ENCODE data around the gene RRBP1.

The RRBP1 gene

GRCh38 chr20:17682103-17682888, at the start of gene RRBP1:
TSS of gene RRBP1 (minus strand) at chr20:17682242. CDS start at chr20:17660507, 21,735 bp downstream.
- H3K9me3 ChIP-seq (ENCODE audit: control insufficient read depth, low read depth, low read length): no peaks in the 10 kb centered on the region
- H3K9ac ChIP-seq (ENCODE audit: low read length): peak within 1 kb of the TSS; percentile 26
- no peaks in the 10 kb centered on the region for H3K27me3 ChIP-seq (ENCODE audit: control insufficient read depth, insufficient read depth, low read length)
- H3K4me1 ChIP-seq (ENCODE audit: control insufficient read depth, low read depth, low read length): peaks cover 13% of the 10 kb centered on the region
- H3K27ac ChIP-seq (ENCODE audit: low read length): no peak within 1 kb of the TSS
- peaks cover 4% of the 10 kb centered on the region for H3K36me3 ChIP-seq (ENCODE audit: control insufficient read depth, low read depth, low read length)
- H3K4me3 ChIP-seq (ENCODE audit: low read length): peak within 1 kb of the TSS; percentile 71

- Histone ChIP-seq H3K4me1 (ENCODE audit: control insufficient read depth, low read depth, low read length) (no peaks in the 10 kb centered on the region), H3K27me3 (ENCODE audit: control insufficient read depth, insufficient read depth, low read length) (no peaks in the 10 kb centered on the region), H3K36me3 (ENCODE audit: control insufficient read depth, low read depth, low read length) (no peaks in the 10 kb centered on the region), H3K9ac (ENCODE audit: low read length) (no peak overlapping the region), H3K27ac (ENCODE audit: low read length) (no peak overlapping the region), H3K9me3 (ENCODE audit: control insufficient read depth, low read depth, low read length) (no peaks in the 10 kb centered on the region), H3K4me3 (ENCODE audit: low read length) (no peak overlapping the region)
Measured at GRCh38 chr20:17731233-17731632, 49.2 kb upstream of the RRBP1 start.

GRCh38 chr20:17730071-17730470, 48.0 kb upstream of the RRBP1 start:
- Histone ChIP-seq H3K27me3 (ENCODE audit: control insufficient read depth, insufficient read depth, low read length) (no peaks in the 10 kb centered on the region), H3K9me3 (ENCODE audit: control insufficient read depth, low read depth, low read length) (no peaks in the 10 kb centered on the region), H3K36me3 (ENCODE audit: control insufficient read depth, low read depth, low read length) (no peaks in the 10 kb centered on the region), H3K9ac (ENCODE audit: low read length) (no peak overlapping the region), H3K4me1 (ENCODE audit: control insufficient read depth, low read depth, low read length) (no peaks in the 10 kb centered on the region), H3K4me3 (ENCODE audit: low read length) (no peak overlapping the region), H3K27ac (ENCODE audit: low read length) (no peak overlapping the region)

- Histone ChIP-seq H3K27ac (ENCODE audit: low read length) (no peak overlapping the region), H3K36me3 (ENCODE audit: control insufficient read depth, low read depth, low read length) (no peaks in the 10 kb centered on the region), H3K9ac (ENCODE audit: low read length) (no peak overlapping the region), H3K27me3 (ENCODE audit: control insufficient read depth, insufficient read depth, low read length) (no peaks in the 10 kb centered on the region), H3K4me1 (ENCODE audit: control insufficient read depth, low read depth, low read length) (no peaks in the 10 kb centered on the region), H3K4me3 (ENCODE audit: low read length) (no peak overlapping the region), H3K9me3 (ENCODE audit: control insufficient read depth, low read depth, low read length) (no peaks in the 10 kb centered on the region)
Measured at GRCh38 chr20:17728074-17728473, 46.0 kb upstream of the RRBP1 start.

- H3K4me3 ChIP-seq (ENCODE audit: low read length): no peak overlapping the region
- H3K9ac ChIP-seq (ENCODE audit: low read length): no peak overlapping the region
- no peaks in the 10 kb centered on the region for H3K36me3 ChIP-seq (ENCODE audit: control insufficient read depth, low read depth, low read length)
- H3K4me1 ChIP-seq (ENCODE audit: control insufficient read depth, low read depth, low read length): no peaks in the 10 kb centered on the region
- H3K9me3 ChIP-seq (ENCODE audit: control insufficient read depth, low read depth, low read length): no peaks in the 10 kb centered on the region
- H3K27me3 ChIP-seq (ENCODE audit: control insufficient read depth, insufficient read depth, low read length): no peaks in the 10 kb centered on the region
- no peak overlapping the region for H3K27ac ChIP-seq (ENCODE audit: low read length)
Measured at GRCh38 chr20:17727351-17727750, 45.3 kb upstream of the RRBP1 start.

GRCh38 chr20:17726902-17727301, 44.9 kb upstream of the RRBP1 start:
- H3K27ac ChIP-seq (ENCODE audit: low read length): no peak overlapping the region
- H3K4me3 ChIP-seq (ENCODE audit: low read length): no peak overlapping the region
- no peaks in the 10 kb centered on the region for H3K36me3 ChIP-seq (ENCODE audit: control insufficient read depth, low read depth, low read length)
- H3K9ac ChIP-seq (ENCODE audit: low read length): no peak overlapping the region
- H3K4me1 ChIP-seq (ENCODE audit: control insufficient read depth, low read depth, low read length): no peaks in the 10 kb centered on the region
- no peaks in the 10 kb centered on the region for H3K9me3 ChIP-seq (ENCODE audit: control insufficient read depth, low read depth, low read length)
- no peaks in the 10 kb centered on the region for H3K27me3 ChIP-seq (ENCODE audit: control insufficient read depth, insufficient read depth, low read length)

GRCh38 chr20:17725094-17725835, 43.2 kb upstream of the RRBP1 start:
- no peaks in the 10 kb centered on the region for H3K9me3 ChIP-seq (ENCODE audit: control insufficient read depth, low read depth, low read length)
- no peak overlapping the region for H3K9ac ChIP-seq (ENCODE audit: low read length)
- no peaks in the 10 kb centered on the region for H3K27me3 ChIP-seq (ENCODE audit: control insufficient read depth, insufficient read depth, low read length)
- no peaks in the 10 kb centered on the region for H3K4me1 ChIP-seq (ENCODE audit: control insufficient read depth, low read depth, low read length)
- H3K4me3 ChIP-seq (ENCODE audit: low read length): no peak overlapping the region
- H3K36me3 ChIP-seq (ENCODE audit: control insufficient read depth, low read depth, low read length): no peaks in the 10 kb centered on the region
- no peak overlapping the region for H3K27ac ChIP-seq (ENCODE audit: low read length)

GRCh38 chr20:17723301-17723691, 41.3 kb upstream of the RRBP1 start:
- H3K27ac ChIP-seq (ENCODE audit: low read length): no peak overlapping the region

GRCh38 chr20:17722493-17723300, 40.7 kb upstream of the RRBP1 start:
- Histone ChIP-seq H3K27ac (ENCODE audit: low read length) (no peak overlapping the region), H3K27me3 (ENCODE audit: control insufficient read depth, insufficient read depth, low read length) (no peaks in the 10 kb centered on the region), H3K4me1 (ENCODE audit: control insufficient read depth, low read depth, low read length) (no peaks in the 10 kb centered on the region)

More at GRCh38 chr20:17723301-17723691, 41.3 kb upstream of the RRBP1 start:
- Histone ChIP-seq H3K4me1 (ENCODE audit: control insufficient read depth, low read depth, low read length) (no peaks in the 10 kb centered on the region), H3K27me3 (ENCODE audit: control insufficient read depth, insufficient read depth, low read length) (no peaks in the 10 kb centered on the region), H3K9me3 (ENCODE audit: control insufficient read depth, low read depth, low read length) (no peaks in the 10 kb centered on the region), H3K36me3 (ENCODE audit: control insufficient read depth, low read depth, low read length) (no peaks in the 10 kb centered on the region), H3K4me3 (ENCODE audit: low read length) (no peak overlapping the region), H3K9ac (ENCODE audit: low read length) (no peak overlapping the region)

GRCh38 chr20:17721802-17722486, 39.9 kb upstream of the RRBP1 start:
- no peak overlapping the region for H3K9ac ChIP-seq (ENCODE audit: low read length)
- no peaks in the 10 kb centered on the region for H3K27me3 ChIP-seq (ENCODE audit: control insufficient read depth, insufficient read depth, low read length)
- H3K4me1 ChIP-seq (ENCODE audit: control insufficient read depth, low read depth, low read length): no peaks in the 10 kb centered on the region

More at GRCh38 chr20:17722493-17723300, 40.7 kb upstream of the RRBP1 start:
- Histone ChIP-seq H3K4me3 (ENCODE audit: low read length) (no peak overlapping the region), H3K9me3 (ENCODE audit: control insufficient read depth, low read depth, low read length) (no peaks in the 10 kb centered on the region), H3K9ac (ENCODE audit: low read length) (no peak overlapping the region), H3K36me3 (ENCODE audit: control insufficient read depth, low read depth, low read length) (no peaks in the 10 kb centered on the region)

GRCh38 chr20:17720755-17721154, 38.7 kb upstream of the RRBP1 start:
- Histone ChIP-seq H3K9ac (ENCODE audit: low read length) (no peak overlapping the region), H3K27me3 (ENCODE audit: control insufficient read depth, insufficient read depth, low read length) (no peaks in the 10 kb centered on the region), H3K9me3 (ENCODE audit: control insufficient read depth, low read depth, low read length) (no peaks in the 10 kb centered on the region), H3K4me1 (ENCODE audit: control insufficient read depth, low read depth, low read length) (no peaks in the 10 kb centered on the region), H3K36me3 (ENCODE audit: control insufficient read depth, low read depth, low read length) (no peaks in the 10 kb centered on the region), H3K27ac (ENCODE audit: low read length) (no peak overlapping the region), H3K4me3 (ENCODE audit: low read length) (no peak overlapping the region)

More at GRCh38 chr20:17721802-17722486, 39.9 kb upstream of the RRBP1 start:
- Histone ChIP-seq H3K4me3 (ENCODE audit: low read length) (no peak overlapping the region), H3K9me3 (ENCODE audit: control insufficient read depth, low read depth, low read length) (no peaks in the 10 kb centered on the region), H3K27ac (ENCODE audit: low read length) (no peak overlapping the region), H3K36me3 (ENCODE audit: control insufficient read depth, low read depth, low read length) (no peaks in the 10 kb centered on the region)
